ENCODE data around the gene RBPJ. TPM values are rescaled to one million over a fixed set of nuclear protein-coding genes. Genes with fewer than 3 reads are reported as not detected.

The RBPJ gene
- polyA plus RNA-seq, 1 donor from 2014 or later, result 89.8 TPM

DNA sequence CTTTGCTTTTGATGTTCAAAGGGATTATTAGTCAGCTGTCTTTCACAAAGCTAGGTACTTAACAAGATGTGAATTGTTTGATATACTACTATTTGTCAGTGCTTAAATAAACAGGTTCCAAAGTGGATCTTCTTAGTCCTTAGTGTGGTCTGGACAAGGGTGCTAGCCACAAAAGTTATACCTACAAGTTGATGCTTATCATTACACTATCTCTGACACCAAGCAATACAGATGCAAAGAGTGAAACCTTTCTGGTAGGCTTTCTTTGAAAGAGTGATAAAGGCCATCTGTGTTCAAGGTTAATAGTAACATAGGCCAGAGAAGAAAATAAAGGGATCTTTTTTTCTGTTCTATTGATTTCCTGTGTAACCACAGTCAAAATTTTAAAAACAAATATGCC is 12.2 kb upstream of the RBPJ start:
- Histone ChIP-seq H3K9me2 (ENCODE audit: insufficient read depth, low read length) (no peaks in the 10 kb centered on the region), H3K9ac (ENCODE audit: low read length) (no peak overlapping the region), H3K9me3 (ENCODE audit: low read length) (no peaks in the 10 kb centered on the region), H2AFZ (ENCODE audit: low read depth, low read length) (no peak overlapping the region), H3K79me2 (replicated peaks; ENCODE audit: insufficient read depth, low read length) (no peaks in the 10 kb centered on the region), H3K36me3 (ENCODE audit: insufficient read depth, low read length) (no peaks in the 10 kb centered on the region), H3K27me3 (ENCODE audit: insufficient read depth, low read depth, low read length) (no peaks in the 10 kb centered on the region), H3K4me2 (ENCODE audit: low read length) (no peak overlapping the region), H3F3A (ENCODE audit: insufficient read depth, low read length, poor library complexity, severe bottlenecking) (no peaks in the 10 kb centered on the region), H3K27ac (ENCODE audit: low read length) (no peak overlapping the region), H4K20me1 (ENCODE audit: insufficient read depth) (no peaks in the 10 kb centered on the region), H3K4me3 (ENCODE audit: low read length) (no peak overlapping the region)
- TF ChIP-seq SMC3 (conservative IDR thresholded peaks at IDR 0.05; ENCODE audit: poor library complexity) (no peak), EP300 (conservative IDR thresholded peaks at IDR 0.05; ENCODE audit: poor library complexity, severe bottlenecking) (no peak), RAD21 (conservative IDR thresholded peaks at IDR 0.05) (no peak), MXI1 (conservative IDR thresholded peaks at IDR 0.05; ENCODE audit: poor library complexity, severe bottlenecking) (no peak), TAF1 (IDR thresholded peaks at IDR 0.05; ENCODE audit: low read depth) (no peak), POLR2AphosphoS5 (IDR thresholded peaks at IDR 0.05) (no peak), EZH2 (IDR thresholded peaks at IDR 0.05; ENCODE audit: borderline replicate concordance, insufficient read depth, low read length, poor library complexity, severe bottlenecking) (no peak)
- TF ChIP-seq, protein P1, sequence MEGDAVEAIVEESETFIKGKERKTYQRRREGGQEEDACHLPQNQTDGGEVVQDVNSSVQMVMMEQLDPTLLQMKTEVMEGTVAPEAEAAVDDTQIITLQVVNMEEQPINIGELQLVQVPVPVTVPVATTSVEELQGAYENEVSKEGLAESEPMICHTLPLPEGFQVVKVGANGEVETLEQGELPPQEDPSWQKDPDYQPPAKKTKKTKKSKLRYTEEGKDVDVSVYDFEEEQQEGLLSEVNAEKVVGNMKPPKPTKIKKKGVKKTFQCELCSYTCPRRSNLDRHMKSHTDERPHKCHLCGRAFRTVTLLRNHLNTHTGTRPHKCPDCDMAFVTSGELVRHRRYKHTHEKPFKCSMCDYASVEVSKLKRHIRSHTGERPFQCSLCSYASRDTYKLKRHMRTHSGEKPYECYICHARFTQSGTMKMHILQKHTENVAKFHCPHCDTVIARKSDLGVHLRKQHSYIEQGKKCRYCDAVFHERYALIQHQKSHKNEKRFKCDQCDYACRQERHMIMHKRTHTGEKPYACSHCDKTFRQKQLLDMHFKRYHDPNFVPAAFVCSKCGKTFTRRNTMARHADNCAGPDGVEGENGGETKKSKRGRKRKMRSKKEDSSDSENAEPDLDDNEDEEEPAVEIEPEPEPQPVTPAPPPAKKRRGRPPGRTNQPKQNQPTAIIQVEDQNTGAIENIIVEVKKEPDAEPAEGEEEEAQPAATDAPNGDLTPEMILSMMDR (IDR thresholded peaks at IDR 0.05; ENCODE audit: poor library complexity, severe bottlenecking), result no peak
- TF ChIP-seq, protein P2, sequence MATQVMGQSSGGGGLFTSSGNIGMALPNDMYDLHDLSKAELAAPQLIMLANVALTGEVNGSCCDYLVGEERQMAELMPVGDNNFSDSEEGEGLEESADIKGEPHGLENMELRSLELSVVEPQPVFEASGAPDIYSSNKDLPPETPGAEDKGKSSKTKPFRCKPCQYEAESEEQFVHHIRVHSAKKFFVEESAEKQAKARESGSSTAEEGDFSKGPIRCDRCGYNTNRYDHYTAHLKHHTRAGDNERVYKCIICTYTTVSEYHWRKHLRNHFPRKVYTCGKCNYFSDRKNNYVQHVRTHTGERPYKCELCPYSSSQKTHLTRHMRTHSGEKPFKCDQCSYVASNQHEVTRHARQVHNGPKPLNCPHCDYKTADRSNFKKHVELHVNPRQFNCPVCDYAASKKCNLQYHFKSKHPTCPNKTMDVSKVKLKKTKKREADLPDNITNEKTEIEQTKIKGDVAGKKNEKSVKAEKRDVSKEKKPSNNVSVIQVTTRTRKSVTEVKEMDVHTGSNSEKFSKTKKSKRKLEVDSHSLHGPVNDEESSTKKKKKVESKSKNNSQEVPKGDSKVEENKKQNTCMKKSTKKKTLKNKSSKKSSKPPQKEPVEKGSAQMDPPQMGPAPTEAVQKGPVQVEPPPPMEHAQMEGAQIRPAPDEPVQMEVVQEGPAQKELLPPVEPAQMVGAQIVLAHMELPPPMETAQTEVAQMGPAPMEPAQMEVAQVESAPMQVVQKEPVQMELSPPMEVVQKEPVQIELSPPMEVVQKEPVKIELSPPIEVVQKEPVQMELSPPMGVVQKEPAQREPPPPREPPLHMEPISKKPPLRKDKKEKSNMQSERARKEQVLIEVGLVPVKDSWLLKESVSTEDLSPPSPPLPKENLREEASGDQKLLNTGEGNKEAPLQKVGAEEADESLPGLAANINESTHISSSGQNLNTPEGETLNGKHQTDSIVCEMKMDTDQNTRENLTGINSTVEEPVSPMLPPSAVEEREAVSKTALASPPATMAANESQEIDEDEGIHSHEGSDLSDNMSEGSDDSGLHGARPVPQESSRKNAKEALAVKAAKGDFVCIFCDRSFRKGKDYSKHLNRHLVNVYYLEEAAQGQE (IDR thresholded peaks at IDR 0.05; ENCODE audit: borderline replicate concordance), result no peak

DNA sequence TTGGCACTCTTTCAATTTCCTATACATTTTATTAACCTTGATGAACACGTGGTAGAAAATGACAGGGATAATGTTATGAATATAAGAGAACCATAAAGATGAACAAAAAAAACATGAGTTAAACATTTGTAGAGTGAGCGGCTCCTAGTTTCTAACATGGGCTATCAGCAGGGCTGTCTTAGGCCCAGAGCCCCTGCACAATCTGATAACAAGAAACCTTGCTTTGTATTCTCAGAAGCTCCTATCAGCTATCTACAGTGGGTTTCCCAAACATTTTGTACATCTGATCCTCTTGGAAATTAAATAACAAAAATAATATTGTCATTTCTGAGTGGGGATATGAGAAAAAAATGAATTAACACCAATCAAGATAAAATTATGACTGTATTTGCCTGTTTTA is 10.6 kb upstream of the RBPJ start:
- Histone ChIP-seq H3K79me2 (replicated peaks; ENCODE audit: insufficient read depth, low read length) (no peaks in the 10 kb centered on the region), H3K9ac (ENCODE audit: low read length) (no peak overlapping the region), H3F3A (ENCODE audit: insufficient read depth, low read length, poor library complexity, severe bottlenecking) (no peaks in the 10 kb centered on the region), H3K27me3 (ENCODE audit: insufficient read depth, low read depth, low read length) (no peaks in the 10 kb centered on the region), H2AFZ (ENCODE audit: low read depth, low read length) (no peak overlapping the region), H3K9me3 (ENCODE audit: low read length) (no peaks in the 10 kb centered on the region), H3K9me2 (ENCODE audit: insufficient read depth, low read length) (no peaks in the 10 kb centered on the region), H3K4me2 (ENCODE audit: low read length) (no peak overlapping the region), H4K20me1 (ENCODE audit: insufficient read depth) (no peaks in the 10 kb centered on the region), H3K4me3 (ENCODE audit: low read length) (no peak overlapping the region), H3K36me3 (ENCODE audit: insufficient read depth, low read length) (no peaks in the 10 kb centered on the region), H3K27ac (ENCODE audit: low read length) (no peak overlapping the region)
- TF ChIP-seq EZH2 (IDR thresholded peaks at IDR 0.05; ENCODE audit: borderline replicate concordance, insufficient read depth, low read length, poor library complexity, severe bottlenecking), result no peak
- TF ChIP-seq, protein P1 (IDR thresholded peaks at IDR 0.05; ENCODE audit: poor library complexity, severe bottlenecking), result no peak
- TF ChIP-seq, protein P2 (IDR thresholded peaks at IDR 0.05; ENCODE audit: borderline replicate concordance), result no peak
- TF ChIP-seq RAD21 (conservative IDR thresholded peaks at IDR 0.05), result no peak
- no peak for TF ChIP-seq SMC3 (conservative IDR thresholded peaks at IDR 0.05; ENCODE audit: poor library complexity)
- no peak for TF ChIP-seq POLR2AphosphoS5 (IDR thresholded peaks at IDR 0.05)
- no peak for TF ChIP-seq MXI1 (conservative IDR thresholded peaks at IDR 0.05; ENCODE audit: poor library complexity, severe bottlenecking)
- no peak for TF ChIP-seq EP300 (conservative IDR thresholded peaks at IDR 0.05; ENCODE audit: poor library complexity, severe bottlenecking)
- TF ChIP-seq TAF1 (IDR thresholded peaks at IDR 0.05; ENCODE audit: low read depth), result no peak

All from neural cell (in vitro differentiated cells).